Glomerular visceral epithelial cell (primary cell): ENCODE data around the gene FOXL1.

Experiments
- DNase-seq: peaks from one replicate; pipeline ENCODE4 v3.0.0-alpha.2; 2016; ENCODE audit errors: extremely low spot score

The FOXL1 gene

GRCh38 chr16:86549076-86549892, 29.1 kb upstream of the FOXL1 start:
- no peak for DNase-seq

- DNase-seq, result no peak
Observed at GRCh38 chr16:86549893-86550190, 28.5 kb upstream of the FOXL1 start.

- no peak for DNase-seq
Observed at GRCh38 chr16:86550281-86550680, 28.1 kb upstream of the FOXL1 start.

- DNase-seq, result no peak
Observed at GRCh38 chr16:86553356-86553755, 25.0 kb upstream of the FOXL1 start.

GRCh38 chr16:86554599-86554916, 23.8 kb upstream of the FOXL1 start:
- no peak for DNase-seq

GRCh38 chr16:86554917-86555703, 23.2 kb upstream of the FOXL1 start, which contains the start of gene MTHFSD:
MTHFSD (minus strand) TSS chr16:86555235; CDS start chr16:86555184, 51 bp downstream.
- peak; percentile 89 for DNase-seq

GRCh38 chr16:86555704-86556075, 22.7 kb upstream of the FOXL1 start:
- no peak for DNase-seq

GRCh38 chr16:86556576-86556975, 21.8 kb upstream of the FOXL1 start:
- DNase-seq, result no peak

- DNase-seq, result no peak
Observed at GRCh38 chr16:86557587-86557986, 20.8 kb upstream of the FOXL1 start.

- no peak for DNase-seq
Observed at GRCh38 chr16:86558355-86559193, 19.8 kb upstream of the FOXL1 start.

GRCh38 chr16:86559802-86560305, 18.5 kb upstream of the FOXL1 start:
- no peak for DNase-seq

GRCh38 chr16:86562356-86562755, 16.0 kb upstream of the FOXL1 start:
- no peak for DNase-seq

GRCh38 chr16:86563469-86564345, 14.6 kb upstream of the FOXL1 start:
- peak; percentile 91 for DNase-seq

GRCh38 chr16:86565181-86565631, 13.1 kb upstream of the FOXL1 start:
- no peak for DNase-seq

GRCh38 chr16:86565644-86566511, 12.5 kb upstream of the FOXL1 start:
- no peak for DNase-seq

GRCh38 chr16:86566601-86566965, 11.8 kb upstream of the FOXL1 start, which contains the start of gene FOXC2:
FOXC2 (plus strand) TSS chr16:86566829; CDS start chr16:86567336, 507 bp downstream.
- DNase-seq, result peak; percentile 90

- DNase-seq, result peak; percentile 58
Observed at GRCh38 chr16:86566966-86567700, 11.2 kb upstream of the FOXL1 start.

- peak; percentile 56 for DNase-seq
Observed at GRCh38 chr16:86567701-86568581, 10.4 kb upstream of the FOXL1 start.
